ENCODE measurements around the gene RIGI. TPM values are rescaled to one million over a fixed set of nuclear protein-coding genes. Genes with fewer than 3 reads are reported as not detected.

Gene RIGI
- total RNA-seq, 1 experiment from 2014 or later, result 6.3 TPM

Other genes starting within 250 kb of the RIGI start
- 37.3 and 37.9 TPM in 2 replicates for gene ACO1, start 141.6 kb downstream of the RIGI start, total RNA-seq (2014; rRNA removed; shearing (Covaris generic))
- 0.16 and 2.0 TPM in 2 replicates for gene SMIM27, start 26.1 kb upstream of the RIGI start, total RNA-seq (2014; rRNA removed; shearing (Covaris generic))
- gene TOPORS, start 26.4 kb upstream of the RIGI start, total RNA-seq (2014; rRNA removed; shearing (Covaris generic)), result 14.2 and 14.7 TPM in 2 replicates
- 70.3 and 74.9 TPM in 2 replicates for gene NDUFB6, start 47.0 kb upstream of the RIGI start, total RNA-seq (2014; rRNA removed; shearing (Covaris generic))
- gene TAF1L, start 109.5 kb upstream of the RIGI start, total RNA-seq (2014; rRNA removed; shearing (Covaris generic)), result not detected in 2 replicates